ENCODE results near the gene BST1.

Gene BST1

GRCh38 chr4:15702941-15703403 lies at the start of gene BST1:
Gene BST1 (plus strand): TSS chr4:15703065. CDS start chr4:15703145, 80 bp downstream.
- DNase-seq, result no peak

DNA sequence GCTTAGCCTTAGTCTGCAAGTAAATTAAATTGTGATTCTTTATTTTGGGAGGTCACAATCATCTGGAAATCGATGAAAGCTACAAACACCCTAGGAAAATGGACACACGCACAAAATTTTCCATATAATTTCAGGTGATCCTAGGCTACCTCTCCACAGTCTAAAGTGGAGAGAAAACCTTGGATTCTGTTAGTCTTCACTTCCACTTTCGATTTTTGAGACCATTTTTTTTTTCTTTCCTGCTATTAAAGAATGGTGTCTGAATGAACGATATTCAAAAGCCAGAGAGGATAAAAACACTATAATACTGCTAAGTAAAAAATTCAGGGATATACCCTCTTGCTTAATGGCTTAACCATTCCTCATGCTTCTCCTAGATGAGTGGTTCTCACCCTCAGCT lies 49.4 kb upstream of the BST1 start:
- DNase-seq, result no peak

DNA sequence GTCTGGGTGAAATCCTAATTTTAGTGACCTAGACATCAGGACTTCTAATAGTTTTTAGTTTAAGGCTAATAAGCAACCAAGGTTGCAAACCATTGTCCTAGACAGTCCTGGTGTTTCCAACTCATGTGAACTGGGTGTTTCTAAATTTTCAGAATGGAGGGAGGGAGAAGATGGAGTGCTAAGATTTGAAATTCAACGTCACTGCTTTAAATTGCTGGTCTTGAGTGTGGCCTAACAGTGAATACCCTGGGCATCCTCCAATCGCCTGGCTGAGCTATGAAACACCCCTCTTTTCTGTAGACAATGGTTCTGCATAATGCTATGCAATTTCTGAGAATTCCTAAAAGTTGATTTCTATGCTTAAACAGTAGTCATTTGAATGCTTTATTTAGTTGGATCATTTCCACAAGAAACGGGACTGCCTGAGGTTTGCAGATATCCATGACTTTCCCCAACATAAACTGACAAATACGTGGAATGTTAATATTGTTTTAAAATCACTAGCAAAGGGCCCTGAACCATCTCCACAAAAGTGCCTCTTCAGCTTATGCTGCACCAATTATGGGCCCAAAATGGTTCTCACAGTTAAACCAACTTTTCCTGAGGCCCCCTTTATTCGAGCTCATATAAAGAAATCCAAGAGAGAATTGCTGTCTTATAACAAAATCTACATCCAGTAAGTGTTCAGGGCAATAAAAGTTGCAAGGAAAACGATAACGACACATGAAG lies 48.8 kb upstream of the BST1 start:
- no peak for DNase-seq

GRCh38 chr4:15654593-15655222 lies 48.2 kb upstream of the BST1 start:
- peak; percentile 45 for DNase-seq

- DNase-seq, result peak; percentile 87
These were observed 47.4 kb upstream of the BST1 start, which contains the start of gene FBXL5 for GRCh38 chr4:15655223-15656037. Gene FBXL5 (minus strand): TSS chr4:15655357. CDS start chr4:15655287, 70 bp downstream.

- no peak for DNase-seq
These were observed 46.8 kb upstream of the BST1 start for GRCh38 chr4:15656038-15656470.

DNA sequence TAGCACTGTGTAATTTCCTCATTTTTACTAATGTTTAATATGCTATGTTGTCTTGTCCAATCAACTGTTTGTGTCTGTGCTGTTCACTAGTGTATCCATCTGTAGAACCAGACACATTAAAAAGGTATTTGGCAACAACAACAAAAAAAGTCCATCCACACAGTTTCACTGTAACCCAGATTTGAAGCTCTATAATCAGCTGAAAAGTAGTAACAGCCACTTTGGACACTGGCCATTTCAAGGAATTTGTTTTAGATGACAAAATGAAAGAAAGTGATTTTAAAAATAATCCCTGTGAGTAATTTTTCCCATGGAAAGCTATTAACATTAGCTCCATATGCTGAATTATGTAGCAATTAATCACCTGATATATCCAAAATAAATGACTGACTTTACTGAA lies 45.5 kb upstream of the BST1 start:
- no peak for DNase-seq

DNA sequence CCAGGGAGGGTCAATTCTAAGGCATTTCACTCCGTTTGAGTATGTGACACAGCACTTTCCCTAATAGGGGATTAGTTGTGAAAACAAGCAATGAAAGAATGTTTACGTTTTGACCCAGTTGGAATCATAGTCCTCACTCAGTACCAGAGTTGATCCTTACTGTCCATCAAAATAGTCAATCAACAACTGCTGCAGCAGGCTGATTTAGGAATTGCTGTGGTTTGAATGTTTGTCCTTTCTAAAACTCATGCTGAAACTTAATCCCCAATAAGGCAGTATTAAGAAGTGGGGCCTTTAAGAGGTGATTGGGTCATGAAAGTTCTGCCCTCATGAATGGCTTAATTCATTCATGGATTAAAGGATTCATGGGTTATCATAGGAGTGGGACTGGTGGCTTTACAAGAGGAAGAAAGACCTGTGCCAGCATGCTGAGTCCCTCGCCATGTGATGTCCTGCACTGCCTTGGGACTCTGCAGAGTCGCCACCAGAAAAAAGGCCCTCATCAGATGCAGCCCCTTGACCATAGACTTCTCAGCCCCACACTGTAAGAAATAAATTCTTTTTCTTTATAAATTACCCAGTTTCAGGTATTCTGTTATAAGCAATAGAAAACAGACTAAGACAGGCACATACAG lies 44.6 kb upstream of the BST1 start:
- DNase-seq, result no peak

- no peak for DNase-seq
These were observed 44.1 kb upstream of the BST1 start for GRCh38 chr4:15658781-15659180.

GRCh38 chr4:15659768-15660570 lies 42.9 kb upstream of the BST1 start:
- DNase-seq, result no peak

- no peak for DNase-seq
These were observed 37.0 kb upstream of the BST1 start for GRCh38 chr4:15665753-15666365.

- no peak for DNase-seq
These were observed 35.9 kb upstream of the BST1 start for GRCh38 chr4:15667006-15667405.

DNA sequence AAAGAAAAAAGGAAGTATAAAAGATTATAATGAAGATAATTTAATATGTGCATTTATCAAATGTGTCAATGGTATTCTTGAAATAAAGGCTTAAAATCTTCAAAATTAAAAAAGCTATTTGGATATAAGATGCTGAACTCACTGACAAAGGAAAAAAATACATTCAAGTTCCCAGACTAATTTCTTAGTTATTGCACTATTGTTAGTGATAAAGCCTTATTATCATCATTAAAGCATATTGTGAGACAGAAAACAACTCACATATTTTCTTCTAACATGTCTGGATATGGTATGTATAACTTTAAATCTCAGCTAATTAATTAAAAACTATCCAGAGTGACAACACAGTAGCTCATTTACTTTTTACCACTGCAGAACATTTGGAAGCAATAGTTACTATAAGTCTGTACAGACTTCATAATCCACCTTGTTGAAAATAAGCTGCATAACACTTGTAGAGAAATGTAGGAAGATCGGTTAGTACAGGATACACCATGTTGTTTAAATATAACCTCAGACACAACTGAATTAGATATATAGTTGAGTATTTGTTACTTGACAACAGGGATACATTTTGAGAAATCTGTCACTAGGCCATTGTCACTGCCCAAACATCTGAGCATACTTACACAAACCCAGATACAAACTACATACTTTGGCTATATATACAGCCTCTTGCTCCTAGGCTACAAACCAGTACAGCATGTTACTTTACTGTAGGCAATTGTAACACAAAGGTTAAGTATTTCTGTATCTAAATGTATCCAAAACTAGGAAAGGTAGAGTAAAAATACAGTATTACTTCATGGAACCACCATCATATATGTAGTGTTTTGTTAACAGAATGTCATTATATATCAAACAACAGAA lies 34.1 kb upstream of the BST1 start:
- no peak for DNase-seq

GRCh38 chr4:15670576-15670975 lies 32.3 kb upstream of the BST1 start:
- no peak for DNase-seq

DNA sequence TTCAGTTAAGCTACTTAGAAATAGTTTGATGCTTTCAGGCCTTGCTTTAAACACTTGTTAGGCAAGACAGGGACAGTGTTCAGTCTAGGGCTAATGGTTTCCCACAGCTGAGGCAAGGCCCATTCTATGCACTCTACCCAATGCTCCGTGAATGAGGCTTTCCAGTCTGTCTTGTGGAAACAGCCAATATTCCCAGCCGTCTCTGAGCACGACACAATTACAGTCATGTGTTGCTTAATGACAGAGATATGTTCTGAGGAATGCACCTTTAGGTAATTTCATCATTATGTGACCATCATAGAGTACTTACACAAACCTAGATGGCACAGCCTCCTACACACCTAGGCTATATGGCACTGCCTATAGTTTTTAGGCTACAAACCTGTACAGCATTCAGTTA lies 30.8 kb upstream of the BST1 start:
- no peak for DNase-seq

DNA sequence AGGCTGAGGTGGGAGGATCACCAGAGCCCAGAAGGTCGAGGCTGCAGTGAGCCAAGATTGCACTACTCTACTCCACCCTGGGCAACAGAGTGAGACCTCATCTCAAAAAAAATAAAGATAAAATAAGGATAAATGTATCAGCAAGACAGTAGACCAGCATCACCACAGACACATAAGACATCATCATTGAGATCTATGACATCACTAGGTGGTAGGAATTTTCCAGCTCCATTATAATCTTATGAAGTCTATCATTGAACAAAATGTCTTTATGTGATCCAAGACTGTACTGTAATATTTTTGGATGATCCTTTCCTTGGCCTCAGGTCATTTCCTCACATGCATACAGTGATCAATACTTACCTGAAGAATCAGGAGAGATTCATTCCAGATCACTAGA lies 29.5 kb upstream of the BST1 start:
- DNase-seq, result no peak

- no peak for DNase-seq
These were observed 28.8 kb upstream of the BST1 start for GRCh38 chr4:15674046-15674445.

DNA sequence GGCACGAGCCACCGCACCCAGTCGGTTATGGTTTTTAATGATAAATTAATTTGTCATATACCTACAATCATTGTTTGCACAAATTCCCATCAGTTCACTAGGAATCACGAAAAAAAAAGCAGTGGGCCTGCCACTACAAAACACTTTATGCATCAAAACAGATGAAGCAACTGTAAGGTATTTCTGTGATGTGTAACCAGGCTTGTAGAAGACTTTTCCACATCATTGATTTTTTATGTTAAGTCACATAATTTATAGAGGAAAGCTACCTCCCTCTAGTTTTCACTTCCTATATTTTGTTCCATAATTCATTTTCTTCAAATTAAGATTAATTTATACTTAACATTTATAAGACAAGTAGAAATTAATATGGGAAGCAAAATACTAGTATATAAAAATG lies 27.9 kb upstream of the BST1 start:
- no peak for DNase-seq

GRCh38 chr4:15675356-15675755 lies 27.5 kb upstream of the BST1 start:
- DNase-seq, result no peak

GRCh38 chr4:15676039-15676438 lies 26.8 kb upstream of the BST1 start:
- DNase-seq, result no peak

DNA sequence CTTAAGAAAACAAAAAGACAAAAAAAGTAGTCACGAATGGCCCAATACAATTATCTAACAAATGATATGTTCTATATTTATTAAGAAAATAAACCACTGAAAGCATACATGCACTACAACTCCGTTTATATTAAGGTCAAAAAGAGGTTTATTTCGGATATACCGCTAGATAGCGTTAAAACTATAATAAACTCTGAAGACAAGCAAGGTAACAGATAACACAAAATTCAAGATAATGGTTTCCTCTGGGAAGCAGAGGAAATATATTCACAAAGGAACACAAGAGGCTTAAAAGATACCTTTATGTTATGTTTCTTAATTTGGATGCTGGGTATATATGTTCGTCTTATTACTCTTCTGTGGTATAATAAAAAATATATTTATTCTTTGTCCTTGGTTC lies 26.0 kb upstream of the BST1 start:
- DNase-seq, result no peak

Measured in T1000 (cell line).